OCI-LY3 (cell line): Measurements from ENCODE around the gene FCRL1.

Source experiments
- EZH2phosphoT487 ChIP-seq: fragments of 200-600 bp; shearing (Covaris generic); IDR thresholded peaks from 2 replicates; pipeline ENCODE4 v1.6.1; 2018; ENCODE audit warnings: antibody characterized with exemption, mixed run types, low read depth
- TF ChIP-seq, protein P1 (sequence below): fragments of 200-600, 300-600 bp; sonication (generic); IDR thresholded peaks from 2 replicates; pipeline ENCODE4 v1.5.1; 2014; ENCODE audit warnings: antibody characterized with exemption, low read length, low read depth

DNA sequence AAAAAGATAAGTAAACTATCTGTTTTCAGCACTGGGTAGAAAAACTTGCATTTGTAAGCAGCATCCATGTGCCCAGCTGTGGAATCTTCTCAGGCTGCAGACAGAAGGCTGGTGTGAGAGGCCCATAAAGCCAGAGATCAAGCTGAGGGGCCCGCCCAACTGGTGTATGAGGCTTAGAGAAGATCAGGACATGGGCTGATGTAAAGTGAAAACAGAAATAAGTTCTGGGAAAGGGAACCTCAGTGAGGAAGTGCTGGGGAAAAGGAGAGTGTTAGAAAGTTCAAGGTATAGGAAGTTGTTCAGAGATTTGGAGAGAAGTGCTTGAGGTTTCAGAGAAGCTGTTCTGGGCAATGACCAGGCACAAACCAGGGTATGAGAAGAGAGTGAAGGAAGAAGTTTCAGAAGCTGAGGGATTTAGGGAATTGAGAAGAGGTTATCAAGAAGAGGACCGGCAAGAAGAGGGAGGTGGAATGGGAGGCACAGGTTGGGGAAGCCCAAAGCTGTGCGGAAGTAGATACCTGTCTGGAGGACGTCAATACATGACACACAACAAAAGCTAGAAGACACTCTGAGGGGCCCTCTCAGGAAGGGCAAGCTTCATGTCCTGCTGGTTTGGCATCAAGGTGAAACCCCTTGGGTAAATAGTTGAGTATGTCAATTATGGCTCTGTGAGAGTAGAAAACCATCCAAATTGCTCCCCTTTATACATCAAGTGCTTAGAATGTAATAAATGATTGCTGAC, 24.3 kb upstream of the FCRL1 start:
- TF ChIP-seq, protein P1, sequence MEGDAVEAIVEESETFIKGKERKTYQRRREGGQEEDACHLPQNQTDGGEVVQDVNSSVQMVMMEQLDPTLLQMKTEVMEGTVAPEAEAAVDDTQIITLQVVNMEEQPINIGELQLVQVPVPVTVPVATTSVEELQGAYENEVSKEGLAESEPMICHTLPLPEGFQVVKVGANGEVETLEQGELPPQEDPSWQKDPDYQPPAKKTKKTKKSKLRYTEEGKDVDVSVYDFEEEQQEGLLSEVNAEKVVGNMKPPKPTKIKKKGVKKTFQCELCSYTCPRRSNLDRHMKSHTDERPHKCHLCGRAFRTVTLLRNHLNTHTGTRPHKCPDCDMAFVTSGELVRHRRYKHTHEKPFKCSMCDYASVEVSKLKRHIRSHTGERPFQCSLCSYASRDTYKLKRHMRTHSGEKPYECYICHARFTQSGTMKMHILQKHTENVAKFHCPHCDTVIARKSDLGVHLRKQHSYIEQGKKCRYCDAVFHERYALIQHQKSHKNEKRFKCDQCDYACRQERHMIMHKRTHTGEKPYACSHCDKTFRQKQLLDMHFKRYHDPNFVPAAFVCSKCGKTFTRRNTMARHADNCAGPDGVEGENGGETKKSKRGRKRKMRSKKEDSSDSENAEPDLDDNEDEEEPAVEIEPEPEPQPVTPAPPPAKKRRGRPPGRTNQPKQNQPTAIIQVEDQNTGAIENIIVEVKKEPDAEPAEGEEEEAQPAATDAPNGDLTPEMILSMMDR: no peak
- no peak for TF ChIP-seq EZH2phosphoT487
